ENCODE data around the gene FSD1.
"Not testable (repeated sequence)": the region's sequence is repeated elsewhere in the genome, so short reads cannot be mapped to it uniquely, and the experiment has no call there.

The FSD1 gene

GRCh38 chr19:4304538-4305256 is at the start of gene FSD1:
FSD1 (plus strand) TSS chr19:4304598; CDS start chr19:4304747, 149 bp downstream.
- no peak for DNase-seq (ENCODE audit: low read depth)

GRCh38 chr19:4256563-4256962 is 47.8 kb upstream of the FSD1 start:
- no peak for DNase-seq (ENCODE audit: low read depth)

- DNase-seq (ENCODE audit: low read depth), result no peak
Observed at GRCh38 chr19:4257025-4257424, 47.4 kb upstream of the FSD1 start.

GRCh38 chr19:4258181-4258580 is 46.2 kb upstream of the FSD1 start:
- DNase-seq (ENCODE audit: low read depth), result no peak

GRCh38 chr19:4260613-4261191 is 43.7 kb upstream of the FSD1 start:
- DNase-seq (ENCODE audit: low read depth), result no peak

- no peak for DNase-seq (ENCODE audit: low read depth)
Observed at GRCh38 chr19:4264812-4265211, 39.6 kb upstream of the FSD1 start.

- no peak for DNase-seq (ENCODE audit: low read depth)
Observed at GRCh38 chr19:4266253-4267000, 38.0 kb upstream of the FSD1 start.

GRCh38 chr19:4267101-4267900 is 37.1 kb upstream of the FSD1 start:
- DNase-seq (ENCODE audit: low read depth), result peak; percentile 21

- no peak for DNase-seq (ENCODE audit: low read depth)
Observed at GRCh38 chr19:4267901-4268815, 36.2 kb upstream of the FSD1 start.

GRCh38 chr19:4268816-4269430 is 35.5 kb upstream of the FSD1 start:
- DNase-seq (ENCODE audit: low read depth), result no peak

- no peak for DNase-seq (ENCODE audit: low read depth)
Observed at GRCh38 chr19:4272894-4273293, 31.5 kb upstream of the FSD1 start.

GRCh38 chr19:4274321-4274686 is 30.1 kb upstream of the FSD1 start:
- not testable (repeated sequence) for DNase-seq (ENCODE audit: low read depth)

GRCh38 chr19:4277191-4277696 is 27.2 kb upstream of the FSD1 start:
- no peak for DNase-seq (ENCODE audit: low read depth)

- DNase-seq (ENCODE audit: low read depth), result no peak
Observed at GRCh38 chr19:4278010-4278409, 26.4 kb upstream of the FSD1 start.

GRCh38 chr19:4278419-4279266 is 25.8 kb upstream of the FSD1 start, which contains the start of gene SHD:
SHD (plus strand) TSS chr19:4279266; CDS start chr19:4280064, 798 bp downstream.
- no peak for DNase-seq (ENCODE audit: low read depth)

GRCh38 chr19:4279267-4279529 is 25.2 kb upstream of the FSD1 start:
- DNase-seq (ENCODE audit: low read depth), result no peak

- DNase-seq (ENCODE audit: low read depth), result no peak
Observed at GRCh38 chr19:4279530-4280422, 24.6 kb upstream of the FSD1 start.

- no peak for DNase-seq (ENCODE audit: low read depth)
Observed at GRCh38 chr19:4284176-4284958, 20.0 kb upstream of the FSD1 start.

Data from fibroblast of the conjunctiva (primary cell).